ENCODE results near the gene CACUL1. TPM values are rescaled to one million over a fixed set of nuclear protein-coding genes. Genes with fewer than 3 reads are reported as not detected.

CACUL1 gene
- total RNA-seq, 1 donor from 2014 or later, result 52.4 TPM

DNA sequence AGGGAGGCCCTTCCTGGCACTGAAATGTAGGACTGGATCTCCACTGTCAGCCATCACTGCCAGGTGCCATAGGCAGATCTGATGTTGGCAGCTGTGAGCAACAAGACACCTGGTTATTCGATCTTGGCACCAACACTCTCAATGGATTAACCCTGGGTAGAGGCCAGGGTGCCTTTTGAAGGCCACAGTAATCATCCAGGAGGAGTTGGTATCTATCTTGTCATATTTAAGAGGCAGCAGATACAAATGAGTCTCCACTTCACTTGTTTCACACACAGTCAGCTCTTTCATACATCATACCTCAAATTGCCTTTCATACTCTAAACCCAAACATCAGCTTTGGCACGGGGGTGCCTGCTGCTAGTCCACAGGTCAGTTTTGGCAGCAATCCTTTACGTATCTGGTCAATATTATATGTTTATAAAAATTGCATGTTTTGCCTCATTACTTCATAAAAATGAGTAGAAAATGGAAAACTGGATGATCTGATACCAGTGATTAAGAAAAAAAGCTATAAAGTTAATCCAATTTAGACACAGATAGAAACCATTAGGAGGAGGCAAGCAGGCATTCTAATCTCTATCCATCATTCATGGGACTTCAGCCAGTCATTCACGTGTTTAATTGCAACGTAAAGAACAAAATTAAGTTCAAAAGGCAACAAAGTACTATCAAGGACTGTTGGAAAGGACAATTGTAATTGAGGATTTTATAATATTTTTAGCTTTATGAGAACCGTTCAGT is 12.7 kb upstream of the CACUL1 start:
- Histone ChIP-seq H3K27ac (ENCODE audit: low read depth, low read length) (no peak overlapping the region), H3K4me2 (ENCODE audit: low read length) (no peak overlapping the region), H3K36me3 (ENCODE audit: insufficient read depth, low read length) (no peaks in the 10 kb centered on the region), H3K79me2 (ENCODE audit: insufficient read depth, low read length) (no peaks in the 10 kb centered on the region), H3K27me3 (ENCODE audit: insufficient read depth, low read length) (no peaks in the 10 kb centered on the region), H4K20me1 (ENCODE audit: insufficient read depth, low read length) (no peaks in the 10 kb centered on the region), H2AFZ (ENCODE audit: low read depth, low read length) (no peak overlapping the region), H3K4me1 (ENCODE audit: insufficient read depth, low read length) (no peaks in the 10 kb centered on the region), H3K9ac (ENCODE audit: low read length) (no peak overlapping the region), H3K9me3 (ENCODE audit: insufficient read depth, low read depth, low read length) (no peaks in the 10 kb centered on the region), H3K4me3 (ENCODE audit: insufficient read depth, low read depth, low read length) (no peak overlapping the region)
- Mint-ChIP-seq H3K27ac (ENCODE audit: unreplicated experiment) (no peak overlapping the region), H3K9me3 (ENCODE audit: unreplicated experiment) (peaks cover 6% of the 10 kb centered on the region), H3K27me3 (ENCODE audit: low read depth, unreplicated experiment) (peaks cover 15% of the 10 kb centered on the region), H3K4me1 (ENCODE audit: low read depth, unreplicated experiment) (no peaks in the 10 kb centered on the region), H3K36me3 (ENCODE audit: low read depth, unreplicated experiment) (no peaks in the 10 kb centered on the region), H3K4me3 (ENCODE audit: unreplicated experiment) (no peak overlapping the region)
- TF ChIP-seq EZH2 (IDR thresholded peaks at IDR 0.05; ENCODE audit: insufficient read depth, low read length), result no peak
- TF ChIP-seq, protein P1, sequence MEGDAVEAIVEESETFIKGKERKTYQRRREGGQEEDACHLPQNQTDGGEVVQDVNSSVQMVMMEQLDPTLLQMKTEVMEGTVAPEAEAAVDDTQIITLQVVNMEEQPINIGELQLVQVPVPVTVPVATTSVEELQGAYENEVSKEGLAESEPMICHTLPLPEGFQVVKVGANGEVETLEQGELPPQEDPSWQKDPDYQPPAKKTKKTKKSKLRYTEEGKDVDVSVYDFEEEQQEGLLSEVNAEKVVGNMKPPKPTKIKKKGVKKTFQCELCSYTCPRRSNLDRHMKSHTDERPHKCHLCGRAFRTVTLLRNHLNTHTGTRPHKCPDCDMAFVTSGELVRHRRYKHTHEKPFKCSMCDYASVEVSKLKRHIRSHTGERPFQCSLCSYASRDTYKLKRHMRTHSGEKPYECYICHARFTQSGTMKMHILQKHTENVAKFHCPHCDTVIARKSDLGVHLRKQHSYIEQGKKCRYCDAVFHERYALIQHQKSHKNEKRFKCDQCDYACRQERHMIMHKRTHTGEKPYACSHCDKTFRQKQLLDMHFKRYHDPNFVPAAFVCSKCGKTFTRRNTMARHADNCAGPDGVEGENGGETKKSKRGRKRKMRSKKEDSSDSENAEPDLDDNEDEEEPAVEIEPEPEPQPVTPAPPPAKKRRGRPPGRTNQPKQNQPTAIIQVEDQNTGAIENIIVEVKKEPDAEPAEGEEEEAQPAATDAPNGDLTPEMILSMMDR (IDR thresholded peaks at IDR 0.05; ENCODE audit: insufficient read depth, low read depth, low read length), result no peak
- no peak for DNase-seq (ENCODE audit: low read depth)
- FAIRE-seq, result no peak

DNA sequence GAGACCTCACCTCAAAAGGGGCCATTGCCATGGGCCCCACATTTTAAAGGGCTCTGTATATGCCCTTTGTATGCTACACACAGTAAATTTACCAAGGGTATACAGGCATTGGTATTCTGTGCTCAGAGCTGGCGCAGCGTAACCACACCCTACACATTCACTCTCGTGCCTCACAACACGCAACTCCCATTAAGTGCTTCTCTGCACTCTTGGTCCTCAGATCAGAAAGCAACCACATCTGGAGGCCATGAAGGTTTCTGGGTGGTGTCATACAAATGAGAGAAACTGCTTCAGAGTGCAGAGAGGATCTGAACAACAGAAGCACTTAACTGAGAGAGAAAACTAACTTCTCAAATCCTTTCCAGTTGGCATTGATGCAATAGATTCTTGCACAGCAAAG is 9.4 kb upstream of the CACUL1 start:
- H3K27me3 ChIP-seq (ENCODE audit: insufficient read depth, low read length), result no peaks in the 10 kb centered on the region
- no peak overlapping the region for H3K4me3 Mint-ChIP-seq (ENCODE audit: unreplicated experiment)
- H3K4me1 ChIP-seq (ENCODE audit: insufficient read depth, low read length), result no peaks in the 10 kb centered on the region
- peaks cover under 1% of the 10 kb centered on the region for H3K9me3 Mint-ChIP-seq (ENCODE audit: unreplicated experiment)
- no peak overlapping the region for H3K27ac ChIP-seq (ENCODE audit: low read depth, low read length)
- H3K27me3 Mint-ChIP-seq (ENCODE audit: low read depth, unreplicated experiment), result peaks cover 12% of the 10 kb centered on the region
- no peak overlapping the region for H2AFZ ChIP-seq (ENCODE audit: low read depth, low read length)
- TF ChIP-seq, protein P1 (IDR thresholded peaks at IDR 0.05; ENCODE audit: insufficient read depth, low read depth, low read length), result no peak
- TF ChIP-seq EZH2 (IDR thresholded peaks at IDR 0.05; ENCODE audit: insufficient read depth, low read length), result no peak
- DNase-seq (ENCODE audit: low read depth) (no peak), FAIRE-seq (no peak)
- H4K20me1 ChIP-seq (ENCODE audit: insufficient read depth, low read length), result no peaks in the 10 kb centered on the region
- H3K36me3 ChIP-seq (ENCODE audit: insufficient read depth, low read length), result no peaks in the 10 kb centered on the region
- no peaks in the 10 kb centered on the region for H3K79me2 ChIP-seq (ENCODE audit: insufficient read depth, low read length)
- no peak overlapping the region for H3K4me2 ChIP-seq (ENCODE audit: low read length)
- no peaks in the 10 kb centered on the region for H3K4me1 Mint-ChIP-seq (ENCODE audit: low read depth, unreplicated experiment)
- no peaks in the 10 kb centered on the region for H3K36me3 Mint-ChIP-seq (ENCODE audit: low read depth, unreplicated experiment)
- H3K27ac Mint-ChIP-seq (ENCODE audit: unreplicated experiment), result no peak overlapping the region
- no peak overlapping the region for H3K9ac ChIP-seq (ENCODE audit: low read length)
- H3K9me3 ChIP-seq (ENCODE audit: insufficient read depth, low read depth, low read length), result no peaks in the 10 kb centered on the region
- H3K4me3 ChIP-seq (ENCODE audit: insufficient read depth, low read depth, low read length), result no peak overlapping the region

Measured in astrocyte (in vitro differentiated cells and primary cell).